HCT116 (cell line): ENCODE results near the gene PODN. TPM values are rescaled to one million over a fixed set of nuclear protein-coding genes. Genes with fewer than 3 reads are reported as not detected.

Source experiments
- ATAC-seq: fragments of 200-7000 bp; cut with Tn5 transposase; 2 replicates; pipeline ENCODE4 v1.9.1; 2020; ENCODE audit warnings: mild to moderate bottlenecking, moderate library complexity
- BruUV-seq: library from RNA; stranded (reverse); fragments of 400-500 nt; replicated peaks from 2 replicates; lab custom pipeline; 2021; lab: Mats Ljungman, UMichigan
- CTCF ChIA-PET: fragments of 300-600 bp; sonication (Branson Sonifier 250); formaldehyde crosslinking; loops from one replicate; lab custom pipeline; 2021; ENCODE audit warnings: antibody characterized with exemption; lab: Charles Lee
- POLR2A ChIA-PET: fragments of 300-600, 350-600 bp; sonication (Branson Sonifier 250); formaldehyde crosslinking; loops from one replicate; lab custom pipeline; 2021; ENCODE audit warnings: antibody characterized with exemption; lab: Charles Lee
- RAD21 ChIA-PET, 2 experiments: fragments of 300-600 bp; sonication (Branson Sonifier 250); formaldehyde crosslinking; loops; one replicate each; lab custom pipeline; 2023; ENCODE audit warnings: low total read pairs in 2 of 2; ENCODE audit not compliant: uncharacterized antibody in 2 of 2, unreplicated experiment in 2 of 2, low non-redundant PET in 1 of 2; lab: Charles Lee
- DNase-seq: peaks from one replicate; pipeline ENCODE4 v3.0.0-alpha.2; 2010; ENCODE audit warnings: low read depth, low spot score
- H2AFZ ChIP-seq: fragments of 200-600 bp; shearing (Covaris generic), sonication (generic); 2 replicates; pipeline ENCODE4 v1.6.1; 2017; ENCODE audit warnings: low read depth, mixed run types, mixed read lengths, antibody characterized with exemption, low read length; ENCODE audit not compliant: poor library complexity, severe bottlenecking
- H3K27ac ChIP-seq: 2 replicates; pipeline ENCODE4 v1.5.1; 2012; ENCODE audit warnings: low read depth, low read length
- H3K27me3 ChIP-seq: fragments of 200-600 bp; sonication (generic); 2 replicates; pipeline ENCODE4 v1.6.1; 2016; ENCODE audit warnings: mixed run types, low read length, mixed read lengths; ENCODE audit not compliant: insufficient read depth
- H3K36me3 ChIP-seq, 2 experiments: fragments of 200-500 bp in 1 of 2; fragments of 200-600 bp in 1 of 2; sonication (Bioruptor generic) in 1 of 2; sonication (generic) in 1 of 2; 2 replicates each; pipeline versions ENCODE4 v1.5.1 to v1.6.1; 2014 to 2016; ENCODE audit warnings: low read length in 2 of 2, inconsistent platforms in 1 of 2, mixed read lengths in 1 of 2, mixed run types in 1 of 2; ENCODE audit not compliant: insufficient read depth in 2 of 2, control insufficient read depth in 1 of 2
- H3K4me1 ChIP-seq, 2 experiments: fragments of 200-600 bp in 1 of 2; sonication (generic) in 1 of 2; 2 replicates each; pipeline versions ENCODE4 v1.5.1 to v1.6.1; 2012 to 2017; ENCODE audit warnings: low read length in 2 of 2, inconsistent platforms in 1 of 2, mild to moderate bottlenecking in 1 of 2, mixed read lengths in 1 of 2, mixed run types in 1 of 2, moderate library complexity in 1 of 2; ENCODE audit not compliant: insufficient read depth in 2 of 2, control insufficient read depth in 1 of 2
- H3K4me2 ChIP-seq: fragments of 200-600 bp; sonication (generic); 2 replicates; pipeline ENCODE4 v1.6.1; 2017; ENCODE audit warnings: mixed run types, low read length, mixed read lengths
- H3K4me3 ChIP-seq, 2 experiments: fragments of 200-600 bp in 1 of 2; sonication (generic) in 1 of 2; replicated peaks in 1 of 2; 2 replicates each; pipeline ENCODE4 v1.5.1; 2011 to 2016; ENCODE audit warnings: low read length in 2 of 2, control low read depth in 1 of 2, low read depth in 1 of 2, mild to moderate bottlenecking in 1 of 2, mixed read lengths in 1 of 2, mixed run types in 1 of 2
- H3K79me2 ChIP-seq: fragments of 200-600 bp; sonication (generic); 2 replicates; pipeline ENCODE4 v1.6.1; 2017; ENCODE audit warnings: mild to moderate bottlenecking, mixed run types, low read length, moderate library complexity, mixed read lengths; ENCODE audit not compliant: insufficient read depth
- H3K9ac ChIP-seq: fragments of 200-600 bp; sonication (generic); 2 replicates; pipeline ENCODE4 v1.6.1; 2016; ENCODE audit warnings: low read length, mixed read lengths
- H3K9me2 ChIP-seq: fragments of 200-600 bp; sonication (generic), shearing (Covaris generic); 2 replicates; pipeline ENCODE4 v1.6.1; 2017; ENCODE audit warnings: mixed run types, mild to moderate bottlenecking, moderate library complexity; ENCODE audit not compliant: insufficient read depth
- H3K9me3 ChIP-seq, 2 experiments: fragments of 200-500 bp in 1 of 2; fragments of 200-600 bp in 1 of 2; sonication (Bioruptor generic) in 1 of 2; sonication (generic) in 1 of 2; 2 replicates each; pipeline ENCODE4 v1.6.1; 2014 to 2017; ENCODE audit warnings: low read length in 2 of 2, mixed read lengths in 2 of 2, inconsistent platforms in 1 of 2, low read depth in 1 of 2, mild to moderate bottlenecking in 1 of 2, mixed run types in 1 of 2, moderate library complexity in 1 of 2; ENCODE audit not compliant: control insufficient read depth in 1 of 2, insufficient read depth in 1 of 2
- H4K20me1 ChIP-seq: fragments of 200-600 bp; sonication (generic), shearing (Covaris generic); 2 replicates; pipeline ENCODE4 v1.6.1; 2017; ENCODE audit warnings: mixed run types, mild to moderate bottlenecking, moderate library complexity; ENCODE audit not compliant: insufficient read depth
- ATF3 ChIP-seq: IDR thresholded peaks from 2 replicates; pipeline ENCODE4 v1.6.1; 2012
- CBX3 ChIP-seq: IDR thresholded peaks from 2 replicates; pipeline ENCODE4 v1.6.1; 2012; ENCODE audit warnings: low read depth
- CEBPB ChIP-seq: IDR thresholded peaks from 2 replicates; pipeline ENCODE4 v1.6.1; 2012; ENCODE audit warnings: low read depth
- EGR1 ChIP-seq: IDR thresholded peaks from 2 replicates; pipeline ENCODE4 v1.6.1; 2012; ENCODE audit warnings: low read depth
- FOSL1 ChIP-seq: IDR thresholded peaks from 2 replicates; pipeline ENCODE4 v1.6.1; 2012; ENCODE audit warnings: low read depth
- JUND ChIP-seq: IDR thresholded peaks from 2 replicates; pipeline ENCODE4 v1.6.1; 2012
- POLR2A ChIP-seq: IDR thresholded peaks from 2 replicates; pipeline ENCODE4 v1.7.0; 2011; ENCODE audit warnings: borderline replicate concordance; ENCODE audit not compliant: insufficient read depth, insufficient read length; ENCODE audit errors: extremely low read depth
- POLR2AphosphoS5 ChIP-seq: IDR thresholded peaks from 2 replicates; pipeline ENCODE4 v1.6.1; 2011; ENCODE audit warnings: mild to moderate bottlenecking, low read depth, low read length, moderate library complexity
- RAD21 ChIP-seq: IDR thresholded peaks from 2 replicates; pipeline ENCODE4 v1.6.1; 2012; ENCODE audit warnings: low read depth, mild to moderate bottlenecking
- SIN3A ChIP-seq: IDR thresholded peaks from 2 replicates; pipeline ENCODE4 v1.6.1; 2012; ENCODE audit warnings: low read depth
- SP1 ChIP-seq: IDR thresholded peaks from 2 replicates; pipeline ENCODE4 v1.6.1; 2012; ENCODE audit warnings: low read depth
- SRF ChIP-seq: IDR thresholded peaks from 2 replicates; pipeline ENCODE4 v1.6.1; 2012; ENCODE audit warnings: low read depth
- TCF7L2 ChIP-seq: IDR thresholded peaks from 2 replicates; pipeline ENCODE4 v1.7.0; 2011; ENCODE audit warnings: borderline replicate concordance, inconsistent platforms; ENCODE audit not compliant: insufficient read depth, insufficient read length; ENCODE audit errors: extremely low read depth
- ZBTB33 ChIP-seq: IDR thresholded peaks from 2 replicates; pipeline ENCODE4 v1.6.1; 2011; ENCODE audit warnings: mild to moderate bottlenecking, low read length, moderate library complexity; ENCODE audit not compliant: insufficient replicate concordance; ENCODE audit errors: extremely low read depth
- ZFX ChIP-seq: fragments of 450-650 bp; IDR thresholded peaks from 2 replicates; pipeline ENCODE4 v1.6.1; 2017
- intact Hi-C: fragments of 100-400 bp; cut with micrococcal nuclease; formaldehyde crosslinking; loops from 2 replicates; pipeline ENCODE4 v1.10.0; 2022
- total RNA-seq: library from RNA; stranded (reverse); gene quantifications from one replicate; pipeline ENCODE4 v1.2.1, GENCODE V29; 2021; ENCODE audit not compliant: unreplicated experiment
- TF ChIP-seq, protein P1 (sequence below), 3 experiments: fragments of 200-600 bp in 1 of 3; sonication (generic) in 1 of 3; IDR thresholded peaks in 2 of 3; conservative IDR thresholded peaks in 1 of 3; 2 replicates each; pipeline ENCODE4 v1.5.1; 2012 to 2017; ENCODE audit warnings: low read depth in 2 of 3, low read length in 2 of 3, antibody characterized with exemption in 1 of 3, borderline replicate concordance in 1 of 3, control low read depth in 1 of 3, mild to moderate bottlenecking in 1 of 3, mixed read lengths in 1 of 3, mixed run types in 1 of 3, moderate library complexity in 1 of 3; ENCODE audit not compliant: insufficient read depth in 1 of 3

Gene PODN
- total RNA-seq, 1 experiment from 2014 or later: 0.22 TPM

GRCh38 chr1:53110370-53111072 lies 48.5 kb downstream of the PODN start:
- no TSS peak for BruUV-seq
- TF ChIP-seq CEBPB: no peak
- TF ChIP-seq ZBTB33: no peak
- TF ChIP-seq SIN3A: no peak
- no peak for TF ChIP-seq EGR1
- no peak for TF ChIP-seq SRF
- TF ChIP-seq, protein P1, sequence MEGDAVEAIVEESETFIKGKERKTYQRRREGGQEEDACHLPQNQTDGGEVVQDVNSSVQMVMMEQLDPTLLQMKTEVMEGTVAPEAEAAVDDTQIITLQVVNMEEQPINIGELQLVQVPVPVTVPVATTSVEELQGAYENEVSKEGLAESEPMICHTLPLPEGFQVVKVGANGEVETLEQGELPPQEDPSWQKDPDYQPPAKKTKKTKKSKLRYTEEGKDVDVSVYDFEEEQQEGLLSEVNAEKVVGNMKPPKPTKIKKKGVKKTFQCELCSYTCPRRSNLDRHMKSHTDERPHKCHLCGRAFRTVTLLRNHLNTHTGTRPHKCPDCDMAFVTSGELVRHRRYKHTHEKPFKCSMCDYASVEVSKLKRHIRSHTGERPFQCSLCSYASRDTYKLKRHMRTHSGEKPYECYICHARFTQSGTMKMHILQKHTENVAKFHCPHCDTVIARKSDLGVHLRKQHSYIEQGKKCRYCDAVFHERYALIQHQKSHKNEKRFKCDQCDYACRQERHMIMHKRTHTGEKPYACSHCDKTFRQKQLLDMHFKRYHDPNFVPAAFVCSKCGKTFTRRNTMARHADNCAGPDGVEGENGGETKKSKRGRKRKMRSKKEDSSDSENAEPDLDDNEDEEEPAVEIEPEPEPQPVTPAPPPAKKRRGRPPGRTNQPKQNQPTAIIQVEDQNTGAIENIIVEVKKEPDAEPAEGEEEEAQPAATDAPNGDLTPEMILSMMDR (IDR thresholded peaks at IDR 0.05 in 2 of 3, conservative IDR thresholded peaks at IDR 0.05 in 1 of 3; ENCODE audit: borderline replicate concordance in 1 of 3, insufficient read depth in 1 of 3, low read depth in 2 of 3, low read length in 2 of 3): no peak
- TF ChIP-seq POLR2AphosphoS5: no peak
- no peak for TF ChIP-seq TCF7L2
- no peak for TF ChIP-seq POLR2A
- TF ChIP-seq SP1: no peak
- TF ChIP-seq RAD21: no peak
- TF ChIP-seq CBX3: no peak
- no peak for TF ChIP-seq ATF3
- TF ChIP-seq FOSL1: no peak
- TF ChIP-seq ZFX: no peak
- no peak for TF ChIP-seq JUND
- TF ChIP-seq, all 23 proteins: peak for 0
- no peak overlapping the region for H3K4me3 ChIP-seq
- intact Hi-C loops: no loop called here
- H2AFZ ChIP-seq: no peak overlapping the region
- no peak overlapping the region; the same call in 1 of the 2 replicates for H3K4me2 ChIP-seq
- H3K36me3 ChIP-seq: no peaks in the 10 kb centered on the region
- no peaks in the 10 kb centered on the region for H3K9me2 ChIP-seq
- ChIA-PET RAD21 (no interaction called here), CTCF (no interaction called here), POLR2A (no interaction called here)
- peaks cover 0 to 7% of the 10 kb centered on the region in 2 experiments; a peak in 1 of 4 replicates for H3K9me3 ChIP-seq
- H3K4me1 ChIP-seq: peaks cover 0 to 20% of the 10 kb centered on the region in 2 experiments; a peak in 2 of 4 replicates
- ATAC-seq (no peak), DNase-seq (no peak)
- no peaks in the 10 kb centered on the region for H4K20me1 ChIP-seq
- H3K9ac ChIP-seq: no peak overlapping the region
- H3K79me2 ChIP-seq: no peaks in the 10 kb centered on the region
- H3K27me3 ChIP-seq: no peaks in the 10 kb centered on the region
- H3K27ac ChIP-seq: no peak overlapping the region
